Nephron progenitor cell (in vitro differentiated cells): ENCODE data around the gene PTPRD.

Source experiments
- DNase-seq: peaks from one replicate; pipeline ENCODE4 v3.0.0; 2021
- H3K27ac Mint-ChIP-seq: 2 replicates; pipeline ENCODE4 v1.8.0; 2021; ENCODE audit warnings: mild to moderate bottlenecking, moderate library complexity, mixed read lengths
- H3K27me3 Mint-ChIP-seq: 2 replicates; pipeline ENCODE4 v1.8.0; 2021; ENCODE audit warnings: mild to moderate bottlenecking, low read depth, mixed read lengths; ENCODE audit not compliant: poor library complexity
- H3K36me3 Mint-ChIP-seq: 2 replicates; pipeline ENCODE4 v1.8.0; 2021; ENCODE audit warnings: low read depth, mixed read lengths
- H3K4me1 Mint-ChIP-seq: 2 replicates; pipeline ENCODE4 v1.8.0; 2021; ENCODE audit warnings: mixed read lengths
- H3K4me3 Mint-ChIP-seq: 2 replicates; pipeline ENCODE4 v1.8.0; 2021; ENCODE audit warnings: mild to moderate bottlenecking, moderate library complexity, mixed read lengths
- H3K9me3 Mint-ChIP-seq: 2 replicates; pipeline ENCODE4 v1.8.0; 2021; ENCODE audit warnings: mild to moderate bottlenecking, moderate library complexity, mixed read lengths
- TF ChIP-seq, protein P1 (sequence below): fragments of 200-600 bp; sonication (generic); IDR thresholded peaks from 2 replicates; pipeline ENCODE4 v1.5.0; 2021; ENCODE audit warnings: antibody characterized with exemption

PTPRD gene

DNA sequence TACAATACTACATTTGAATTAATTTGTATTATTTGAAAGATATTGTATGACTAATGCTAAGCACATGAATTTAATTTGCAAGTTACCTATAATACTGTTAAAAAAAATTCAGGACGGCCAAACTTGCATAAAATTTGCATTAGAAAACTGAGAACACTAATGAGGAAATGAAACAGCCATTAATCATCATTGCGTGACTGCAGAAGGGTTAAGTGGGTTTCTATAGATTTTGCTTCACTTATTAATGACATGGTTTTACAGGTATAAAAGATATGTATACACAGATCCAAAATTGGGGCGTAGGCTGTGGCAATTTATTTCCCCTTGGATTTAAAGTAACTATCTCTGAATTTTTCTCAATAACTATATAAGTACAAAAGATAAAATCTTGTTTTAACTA lies 882.6 kb downstream of the PTPRD start:
- Mint-ChIP-seq H3K9me3 (no peaks in the 10 kb centered on the region), H3K36me3 (no peaks in the 10 kb centered on the region), H3K27me3 (no peaks in the 10 kb centered on the region), H3K4me1 (no peaks in the 10 kb centered on the region), H3K4me3 (no peak overlapping the region), H3K27ac (no peak overlapping the region)
- no peak for DNase-seq
- TF ChIP-seq, protein P1, sequence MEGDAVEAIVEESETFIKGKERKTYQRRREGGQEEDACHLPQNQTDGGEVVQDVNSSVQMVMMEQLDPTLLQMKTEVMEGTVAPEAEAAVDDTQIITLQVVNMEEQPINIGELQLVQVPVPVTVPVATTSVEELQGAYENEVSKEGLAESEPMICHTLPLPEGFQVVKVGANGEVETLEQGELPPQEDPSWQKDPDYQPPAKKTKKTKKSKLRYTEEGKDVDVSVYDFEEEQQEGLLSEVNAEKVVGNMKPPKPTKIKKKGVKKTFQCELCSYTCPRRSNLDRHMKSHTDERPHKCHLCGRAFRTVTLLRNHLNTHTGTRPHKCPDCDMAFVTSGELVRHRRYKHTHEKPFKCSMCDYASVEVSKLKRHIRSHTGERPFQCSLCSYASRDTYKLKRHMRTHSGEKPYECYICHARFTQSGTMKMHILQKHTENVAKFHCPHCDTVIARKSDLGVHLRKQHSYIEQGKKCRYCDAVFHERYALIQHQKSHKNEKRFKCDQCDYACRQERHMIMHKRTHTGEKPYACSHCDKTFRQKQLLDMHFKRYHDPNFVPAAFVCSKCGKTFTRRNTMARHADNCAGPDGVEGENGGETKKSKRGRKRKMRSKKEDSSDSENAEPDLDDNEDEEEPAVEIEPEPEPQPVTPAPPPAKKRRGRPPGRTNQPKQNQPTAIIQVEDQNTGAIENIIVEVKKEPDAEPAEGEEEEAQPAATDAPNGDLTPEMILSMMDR: no peak

DNA sequence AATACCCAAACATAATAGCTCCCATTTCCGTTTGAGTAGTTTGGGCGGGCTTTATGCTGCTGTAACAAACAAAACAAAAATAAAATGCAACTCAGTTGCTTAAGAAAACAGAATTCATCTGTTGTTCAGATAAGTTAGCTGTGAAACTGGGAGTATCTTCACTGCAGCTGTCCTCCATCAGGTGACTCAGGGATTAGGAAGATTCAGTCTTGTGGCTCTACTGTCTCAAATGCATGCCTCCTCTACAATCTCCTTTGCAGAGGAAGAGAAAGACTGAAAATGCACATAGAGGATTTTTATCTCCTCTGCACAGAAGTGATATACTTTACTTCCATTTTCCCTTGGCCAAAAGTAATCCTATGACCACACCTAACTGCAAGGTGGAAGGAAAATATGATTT lies 883.7 kb downstream of the PTPRD start:
- Mint-ChIP-seq H3K27me3 (no peaks in the 10 kb centered on the region), H3K36me3 (no peaks in the 10 kb centered on the region), H3K4me3 (no peak overlapping the region), H3K4me1 (no peaks in the 10 kb centered on the region), H3K27ac (no peak overlapping the region), H3K9me3 (no peaks in the 10 kb centered on the region)
- TF ChIP-seq, protein P1: no peak
- no peak for DNase-seq

DNA sequence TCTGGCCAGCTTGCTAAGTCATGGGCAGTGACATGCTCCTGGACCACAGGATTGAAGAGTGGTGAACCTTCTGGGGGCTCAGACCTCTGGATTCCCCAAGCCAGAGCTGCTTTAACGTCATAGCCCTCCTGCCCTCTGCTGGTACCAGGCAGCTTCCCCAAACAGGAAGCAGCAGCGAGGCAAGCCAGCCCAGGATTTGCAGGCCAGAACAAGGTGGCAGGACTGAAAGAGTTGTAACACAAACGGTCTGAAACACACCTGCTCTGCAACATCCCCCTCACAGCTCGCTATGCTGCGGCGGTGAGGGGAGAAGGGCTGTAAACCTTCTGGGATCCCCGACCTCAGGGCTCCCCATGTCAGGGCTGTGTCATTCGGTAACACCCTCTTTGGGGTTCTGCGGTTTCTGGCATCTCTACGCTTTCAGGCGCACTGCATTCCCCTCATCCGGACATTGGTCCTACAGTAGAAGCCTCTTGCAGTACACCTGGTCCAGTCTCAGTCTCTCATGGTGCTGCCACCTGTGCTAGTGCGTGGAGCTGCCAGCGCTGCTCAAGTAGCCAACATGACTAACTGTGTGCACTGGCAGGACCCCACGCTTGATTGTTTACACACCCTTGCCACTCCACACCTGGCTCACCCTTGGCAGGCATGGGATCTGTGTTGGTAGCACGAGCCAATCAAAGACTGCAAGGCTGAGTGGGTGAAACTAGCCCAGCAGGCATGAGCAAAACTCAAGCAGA lies 893.3 kb downstream of the PTPRD start:
- Mint-ChIP-seq H3K27me3 (no peaks in the 10 kb centered on the region), H3K9me3 (peaks cover 6% of the 10 kb centered on the region), H3K36me3 (no peaks in the 10 kb centered on the region), H3K4me1 (no peaks in the 10 kb centered on the region), H3K4me3 (no peak overlapping the region), H3K27ac (no peak overlapping the region)
- TF ChIP-seq, protein P1: no peak
- no peak for DNase-seq

DNA sequence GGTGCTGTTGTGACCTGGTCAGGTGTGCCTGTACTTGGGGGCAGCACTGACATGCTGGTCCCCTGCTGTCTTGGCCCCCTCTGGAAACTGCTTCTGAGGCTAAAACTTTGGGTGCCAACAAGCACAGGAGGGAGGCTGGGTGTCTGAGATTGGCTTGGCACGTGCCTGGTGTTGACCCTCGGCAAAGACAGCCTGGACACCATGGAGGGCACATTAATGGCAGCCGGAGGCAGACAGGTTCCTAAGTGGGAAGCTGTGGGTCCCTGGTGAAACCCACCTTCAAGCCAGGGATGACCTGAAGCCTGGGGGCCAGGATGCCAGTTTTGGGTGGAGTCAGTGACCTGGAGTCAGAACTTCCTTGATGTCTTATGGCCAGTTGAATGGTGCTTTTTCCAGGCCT lies 894.1 kb downstream of the PTPRD start:
- no peaks in the 10 kb centered on the region for H3K4me1 Mint-ChIP-seq
- no peak overlapping the region for H3K4me3 Mint-ChIP-seq
- no peaks in the 10 kb centered on the region for H3K27me3 Mint-ChIP-seq
- no peak for DNase-seq
- H3K27ac Mint-ChIP-seq: no peak overlapping the region
- TF ChIP-seq, protein P1: no peak
- H3K36me3 Mint-ChIP-seq: no peaks in the 10 kb centered on the region
- H3K9me3 Mint-ChIP-seq: peaks cover 6% of the 10 kb centered on the region

DNA sequence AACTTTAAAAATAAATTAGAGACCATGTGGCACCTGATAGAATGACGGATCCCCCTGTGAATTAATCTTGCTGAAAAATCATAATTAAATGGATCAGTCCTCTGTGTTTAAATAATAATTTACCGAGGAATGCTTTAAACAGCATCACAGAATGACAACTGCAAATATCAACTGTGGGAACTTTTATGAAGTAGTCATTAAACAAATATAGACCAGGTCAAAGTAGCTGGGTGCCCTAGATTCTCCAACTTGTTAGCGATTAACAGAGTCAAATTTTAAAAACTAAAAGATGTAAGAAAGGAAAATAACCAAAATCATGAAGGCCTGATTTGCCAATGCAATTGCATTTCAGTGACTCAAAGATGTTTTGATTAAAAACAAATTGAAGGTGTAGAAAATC lies 933.4 kb downstream of the PTPRD start:
- Mint-ChIP-seq H3K4me3 (no peak overlapping the region), H3K9me3 (no peaks in the 10 kb centered on the region), H3K27me3 (peaks cover 4% of the 10 kb centered on the region), H3K36me3 (no peaks in the 10 kb centered on the region), H3K27ac (no peak overlapping the region), H3K4me1 (no peaks in the 10 kb centered on the region)
- TF ChIP-seq, protein P1: no peak
- no peak for DNase-seq

DNA sequence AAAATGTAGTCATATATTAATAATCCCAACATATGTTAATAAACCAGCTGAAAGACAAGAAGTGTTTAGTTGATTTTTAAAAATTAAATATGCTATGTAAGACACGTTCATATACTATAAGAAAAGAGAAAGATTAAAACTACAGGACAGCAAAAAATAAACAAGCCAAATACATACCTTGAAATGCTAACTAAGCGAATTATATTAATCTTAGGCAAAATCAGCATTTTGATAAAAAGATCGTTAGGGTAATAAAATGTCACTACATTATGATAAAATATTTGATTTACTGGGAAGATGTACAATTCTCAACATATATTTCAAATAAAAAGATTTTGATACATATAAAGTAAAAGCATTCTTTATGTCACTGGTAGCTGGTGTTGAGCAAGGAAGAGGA lies 938.3 kb downstream of the PTPRD start:
- Mint-ChIP-seq H3K27me3 (peaks cover 4% of the 10 kb centered on the region), H3K4me3 (no peak overlapping the region), H3K27ac (no peak overlapping the region), H3K36me3 (no peaks in the 10 kb centered on the region), H3K4me1 (no peaks in the 10 kb centered on the region), H3K9me3 (no peaks in the 10 kb centered on the region)
- DNase-seq: no peak
- TF ChIP-seq, protein P1: no peak
